Embryonic facial prominence (tissue), 1 donor: ENCODE data around the gene RHOT1.
"Not testable (repeated sequence)": the region's sequence is repeated elsewhere in the genome, so short reads cannot be mapped to it uniquely, and the experiment has no call there.

Source experiments
- DNase-seq: peaks from one replicate; pipeline ENCODE4 v3.0.0-alpha.2; 2016; ENCODE audit errors: extremely low spot score

Gene RHOT1

GRCh38 chr17:32227910-32228309 is 85.6 kb downstream of the RHOT1 start:
- no peak for DNase-seq

DNA sequence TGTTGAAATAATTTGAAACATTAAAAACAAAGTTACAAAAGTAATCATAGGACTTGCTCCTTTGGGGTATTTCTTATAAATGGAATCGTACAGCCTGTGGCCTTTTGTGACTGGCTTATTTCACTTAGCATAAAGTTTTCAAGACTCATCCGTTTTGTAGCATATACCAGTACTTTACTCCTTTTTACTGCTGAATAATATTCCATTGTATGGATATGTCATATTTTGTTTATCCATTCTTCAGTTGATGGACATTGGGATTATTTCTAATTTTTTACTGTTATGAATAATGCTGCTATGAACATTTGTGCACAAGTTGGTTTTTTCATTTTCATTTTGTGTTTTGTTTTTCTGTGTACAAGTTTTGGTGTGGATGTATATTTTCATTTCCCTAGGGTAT is 93.3 kb downstream of the RHOT1 start:
- DNase-seq: no peak

DNA sequence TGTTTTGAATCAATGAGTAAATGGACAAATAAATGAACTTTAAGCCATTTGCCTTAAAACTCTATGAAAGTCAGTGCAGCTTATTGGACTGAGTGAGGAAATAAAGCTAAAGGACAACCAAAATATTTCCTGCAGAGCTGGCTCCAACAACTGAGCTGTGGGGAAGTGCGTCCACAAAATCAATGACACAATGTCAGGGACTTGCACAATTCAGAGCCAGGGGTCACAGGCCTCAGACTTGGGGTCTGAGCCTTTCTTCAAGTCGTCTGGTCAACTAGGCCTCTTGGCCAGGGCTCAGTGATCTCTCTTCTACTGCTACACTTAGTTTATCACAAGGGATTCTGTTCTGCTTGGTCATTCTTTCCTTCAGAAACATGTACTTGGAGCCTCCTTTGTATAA is 97.2 kb downstream of the RHOT1 start:
- no peak for DNase-seq

- no peak for DNase-seq
Measured at GRCh38 chr17:32240750-32241149, 98.4 kb downstream of the RHOT1 start.

- no peak for DNase-seq
Measured at GRCh38 chr17:32241640-32242039, 99.3 kb downstream of the RHOT1 start.

GRCh38 chr17:32249475-32249874 is 107.2 kb downstream of the RHOT1 start:
- DNase-seq: no peak

DNA sequence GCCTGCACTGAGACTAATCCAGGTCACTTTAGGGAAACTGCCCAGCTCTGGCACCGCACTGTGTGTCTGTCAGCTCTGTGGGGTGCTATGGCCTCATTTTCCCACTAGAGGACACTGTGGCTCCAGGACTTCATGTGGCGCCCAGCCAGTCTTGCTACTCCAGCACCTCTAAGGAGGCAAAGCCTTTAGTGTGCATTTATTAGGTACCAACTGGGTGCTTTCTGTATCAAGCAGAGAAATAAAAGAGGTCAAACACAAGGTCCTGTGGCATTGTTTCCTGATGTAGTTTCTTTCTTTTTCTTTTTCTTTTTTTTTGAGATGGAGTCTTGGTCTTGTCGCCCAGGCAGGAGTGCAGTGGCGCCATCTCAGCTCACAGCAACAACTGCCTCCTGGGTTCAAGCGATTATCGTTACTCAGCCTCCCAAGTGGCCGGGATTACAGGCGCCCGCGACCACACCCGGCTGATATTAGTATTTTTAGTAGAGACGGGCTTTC is 110.9 kb downstream of the RHOT1 start:
- DNase-seq: no peak

DNA sequence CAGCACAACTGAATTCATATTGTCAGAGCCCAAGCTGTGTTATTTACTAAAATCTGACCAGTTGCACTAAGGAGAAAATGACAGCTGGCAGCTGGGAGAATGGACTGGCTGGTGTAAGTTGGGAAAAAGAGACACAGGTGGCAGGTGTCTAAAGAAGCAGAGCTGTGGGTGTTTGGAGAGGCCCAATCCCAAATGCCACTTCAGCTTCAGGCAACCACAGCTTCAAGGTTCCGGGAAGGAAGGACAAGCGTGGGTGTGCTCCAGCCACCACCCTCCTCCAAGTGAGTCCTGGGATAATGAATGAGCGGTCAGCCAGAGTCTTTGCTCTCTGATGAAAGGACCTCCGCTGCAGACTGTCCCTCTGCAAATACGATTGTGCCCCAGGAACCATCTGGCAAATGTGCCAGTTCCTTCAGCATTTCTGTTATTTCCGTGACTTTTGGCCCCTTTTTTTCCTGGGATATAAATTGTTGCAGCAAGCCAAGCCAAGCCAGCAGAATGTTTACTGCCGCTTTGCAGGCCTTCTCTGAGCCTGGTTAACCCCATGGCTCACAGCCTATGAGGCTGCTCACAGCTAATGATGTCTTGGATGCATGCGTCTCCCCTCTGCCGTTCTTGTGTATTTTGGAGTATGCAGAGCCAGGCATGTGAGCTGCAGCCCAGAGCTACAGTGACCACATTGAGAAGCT is 113.9 kb downstream of the RHOT1 start:
- no peak for DNase-seq

GRCh38 chr17:32256701-32257019 is 114.4 kb downstream of the RHOT1 start:
- no peak for DNase-seq

GRCh38 chr17:32258383-32259140 is 116.3 kb downstream of the RHOT1 start:
- no peak for DNase-seq

DNA sequence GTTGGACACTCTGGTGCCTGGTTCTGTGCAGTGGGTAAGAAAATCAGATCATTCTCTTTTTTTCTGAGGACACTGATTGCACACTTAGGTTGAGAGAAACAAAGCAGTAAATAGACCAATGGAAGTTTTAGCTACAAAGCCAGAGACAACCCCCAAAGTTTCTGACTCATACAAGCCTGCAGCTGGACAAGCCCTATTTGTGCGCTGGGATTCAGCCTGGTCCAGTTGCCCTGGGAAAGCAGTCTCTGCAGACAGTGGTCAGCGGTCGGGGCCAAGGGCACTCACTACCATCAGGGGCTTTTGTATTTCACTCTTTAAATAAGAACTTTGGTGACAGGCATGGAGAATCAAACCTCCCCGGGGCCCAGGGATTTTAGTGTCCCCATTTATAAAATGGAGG is 117.3 kb downstream of the RHOT1 start:
- no peak for DNase-seq

GRCh38 chr17:32261417-32261736 is 119.1 kb downstream of the RHOT1 start:
- DNase-seq: no peak

DNA sequence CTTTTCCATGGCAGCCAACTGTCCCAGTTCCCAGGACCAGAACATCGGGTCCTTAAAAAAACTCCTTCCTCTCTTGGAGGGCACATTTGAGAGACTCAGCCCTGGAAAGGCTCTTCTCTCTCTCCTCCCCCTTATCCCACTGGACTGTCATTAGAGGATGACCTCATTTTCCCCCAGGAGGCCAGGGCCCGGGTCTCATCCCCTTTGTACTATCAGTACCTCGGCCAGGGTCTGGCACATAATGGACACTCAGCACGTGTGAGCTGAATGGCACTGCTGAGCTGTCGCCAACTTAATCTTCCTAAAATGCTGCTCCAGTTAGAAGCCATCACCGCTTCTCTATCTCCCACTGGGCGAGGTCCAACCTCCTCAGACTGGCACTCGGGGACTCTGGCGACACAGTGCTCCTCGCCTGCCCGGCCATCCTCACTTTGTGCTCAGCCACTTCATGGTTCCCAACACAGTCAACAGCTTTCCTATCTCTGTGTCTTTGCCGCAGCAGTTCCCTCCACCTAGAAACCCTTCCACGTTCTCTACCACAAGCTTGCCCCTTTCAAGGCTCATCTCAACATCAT is 119.7 kb downstream of the RHOT1 start:
- no peak for DNase-seq

GRCh38 chr17:32263515-32263914 is 121.2 kb downstream of the RHOT1 start:
- not testable (repeated sequence) for DNase-seq

DNA sequence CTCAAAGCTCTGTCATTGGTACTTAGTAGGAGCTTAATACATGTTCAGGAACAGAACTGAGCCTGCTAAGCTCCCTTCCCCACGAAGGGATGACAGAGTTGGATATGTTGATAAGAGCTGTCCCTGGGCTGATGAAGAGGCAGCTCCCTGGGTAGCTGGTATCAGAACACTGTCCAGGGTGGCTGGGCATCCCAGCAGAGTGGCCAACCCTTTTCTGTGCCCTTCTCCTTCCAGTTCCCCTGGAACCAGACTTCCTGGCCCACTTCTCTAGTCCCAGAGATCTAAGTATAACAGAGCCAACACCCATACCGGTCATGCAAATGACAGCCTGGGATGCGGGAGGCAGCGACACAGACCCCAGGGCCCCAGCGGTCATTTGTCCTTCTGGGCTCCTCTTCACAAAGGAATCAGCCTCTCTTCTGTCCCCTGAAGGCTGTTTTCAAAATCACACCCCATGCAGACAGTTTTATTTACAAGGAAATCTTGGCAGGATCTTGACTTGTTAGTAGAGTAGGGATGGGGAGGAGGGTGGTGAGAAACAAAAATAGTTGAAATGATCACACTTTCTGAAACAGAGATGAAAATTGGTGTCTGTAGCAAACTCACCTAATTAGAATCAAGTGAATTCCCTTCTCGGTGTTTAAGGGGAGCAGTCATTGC is 122.0 kb downstream of the RHOT1 start:
- DNase-seq: no peak

DNA sequence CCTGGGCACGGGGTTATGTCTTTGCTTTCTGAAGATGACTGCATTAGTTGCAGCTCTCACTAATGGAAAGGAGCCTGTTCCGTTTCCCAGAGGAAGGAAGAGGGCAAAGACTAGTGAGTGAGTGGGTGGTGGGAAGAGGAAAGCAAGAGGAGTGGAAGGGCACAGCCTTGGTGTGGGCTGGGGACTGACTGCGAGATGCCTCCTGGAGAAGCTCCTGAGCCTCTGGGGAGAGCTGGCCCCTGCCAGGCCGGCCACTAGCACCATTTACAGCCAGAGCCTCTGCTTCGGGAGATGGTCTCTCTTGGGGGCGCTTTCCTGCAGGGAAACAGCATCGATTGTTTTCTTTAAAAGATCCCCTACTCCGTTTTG is 122.5 kb downstream of the RHOT1 start:
- no peak for DNase-seq

DNA sequence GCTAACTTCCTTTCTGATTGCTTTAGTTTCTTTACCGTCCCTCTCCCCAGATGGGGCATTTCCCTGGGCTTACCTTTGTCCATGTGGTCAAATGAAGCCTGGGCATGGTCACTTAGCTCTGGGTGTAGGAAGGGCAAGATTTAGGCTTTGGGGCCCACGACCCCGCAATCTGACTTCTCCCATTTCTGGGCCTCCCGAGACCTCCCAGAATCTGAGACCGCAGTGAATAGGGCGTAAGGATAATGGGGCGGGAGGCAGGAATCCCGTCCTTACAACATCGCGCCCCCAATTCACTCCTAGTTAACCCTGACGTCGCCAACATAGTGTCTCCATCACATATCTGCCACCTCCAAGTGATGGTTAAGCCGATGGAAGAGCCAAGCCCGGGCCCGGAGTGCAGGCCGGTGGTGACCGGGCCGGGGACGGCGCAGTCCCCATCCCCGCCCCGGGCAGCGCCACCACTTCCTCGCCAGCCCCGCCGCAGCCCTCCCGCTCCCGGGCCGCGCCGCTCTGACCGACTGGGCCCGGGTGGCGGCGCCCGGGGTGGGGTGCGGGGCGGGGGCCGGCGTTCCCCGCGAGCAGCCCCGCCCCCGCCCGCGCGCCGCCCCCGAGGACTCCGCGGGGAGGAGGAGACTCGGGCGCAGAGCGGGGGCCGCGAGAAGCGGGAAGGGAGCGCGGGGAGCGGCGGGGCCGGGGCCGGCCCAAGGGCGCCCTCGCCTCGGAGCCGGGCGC is 123.1 kb downstream of the RHOT1 start, which contains the start of gene RHBDL3:
Gene RHBDL3 (plus strand): TSS at position 641 of the 732 bp plus-strand sequence. CDS start 358 bp downstream, outside the sequence.
- DNase-seq: no peak

- no peak for DNase-seq
Measured at GRCh38 chr17:32266051-32266388, 123.7 kb downstream of the RHOT1 start.

- DNase-seq: no peak
Measured at GRCh38 chr17:32266389-32267301, 124.3 kb downstream of the RHOT1 start.

DNA sequence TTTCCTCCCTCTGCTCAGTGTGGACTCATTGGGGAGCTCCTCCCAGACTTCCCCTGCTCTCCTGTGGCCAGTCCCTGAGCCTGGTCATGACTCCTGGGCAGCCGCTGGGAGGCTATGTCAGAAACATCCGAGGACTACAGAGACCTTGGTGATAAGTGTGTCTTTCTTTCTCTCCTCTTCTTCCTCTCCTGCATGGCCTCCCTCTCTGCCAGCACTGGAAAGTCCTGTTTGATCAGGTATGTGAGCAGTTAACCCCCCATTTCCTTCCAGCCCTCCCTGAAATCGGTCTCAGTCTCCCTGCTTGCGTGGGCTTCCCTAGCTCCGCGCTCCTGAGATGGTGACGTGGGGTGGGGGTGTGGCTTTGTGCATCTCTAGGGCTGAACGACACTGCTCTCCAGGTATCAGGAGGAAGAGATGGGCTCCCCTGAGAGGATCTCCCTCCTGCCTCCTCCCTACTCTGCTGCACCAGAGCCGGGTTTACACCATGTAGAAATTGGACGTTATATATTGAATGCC is 125.4 kb downstream of the RHOT1 start:
- no peak for DNase-seq
